Liver (tissue), 3 donors: ENCODE results near the gene GRIA1.

ENCODE experiments used
- ATF3 ChIP-seq: IDR thresholded peaks from 2 replicates; pipeline ENCODE4 v1.6.1; 2016; ENCODE audit warnings: antibody characterized with exemption
- EGR1 ChIP-seq, 2 donors: IDR thresholded peaks; 2 replicates each; pipeline ENCODE4 v1.6.1; 2016 to 2018; ENCODE audit warnings: antibody characterized with exemption in 2 of 2, low read depth in 2 of 2
- FOXA1 ChIP-seq: IDR thresholded peaks from 2 replicates; pipeline ENCODE4 v1.6.1; 2016; ENCODE audit warnings: antibody characterized with exemption
- GABPA ChIP-seq, 2 donors: IDR thresholded peaks in 1 of 2; conservative IDR thresholded peaks in 1 of 2; 2 replicates each; pipeline ENCODE4 v1.6.1; 2016; ENCODE audit warnings: antibody characterized with exemption in 2 of 2, mild to moderate bottlenecking in 1 of 2, moderate library complexity in 1 of 2
- JUND ChIP-seq, 2 donors: IDR thresholded peaks; 2 replicates each; pipeline ENCODE4 v1.6.1; 2016; ENCODE audit warnings: antibody characterized with exemption in 2 of 2
- MAX ChIP-seq: IDR thresholded peaks from 2 replicates; pipeline ENCODE4 v1.6.1; 2016; ENCODE audit warnings: antibody characterized with exemption
- RAD21 ChIP-seq, 2 donors: IDR thresholded peaks; 2 replicates each; pipeline ENCODE4 v1.6.1; 2016; ENCODE audit warnings: antibody characterized with exemption in 2 of 2, mild to moderate bottlenecking in 2 of 2
- RXRA ChIP-seq, 2 donors: IDR thresholded peaks; 2 replicates each; pipeline ENCODE4 v1.6.1; 2017 to 2018; ENCODE audit warnings: antibody characterized with exemption in 2 of 2, mild to moderate bottlenecking in 1 of 2
- SP1 ChIP-seq: IDR thresholded peaks from 2 replicates; pipeline ENCODE4 v1.6.1; 2018; ENCODE audit warnings: antibody characterized with exemption, mild to moderate bottlenecking
- TAF1 ChIP-seq: conservative IDR thresholded peaks from 2 replicates; pipeline ENCODE4 v1.6.1; 2016; ENCODE audit warnings: antibody characterized with exemption, mild to moderate bottlenecking
- YY1 ChIP-seq: IDR thresholded peaks from 2 replicates; pipeline ENCODE4 v1.6.1; 2016; ENCODE audit warnings: antibody characterized with exemption, mild to moderate bottlenecking
- TF ChIP-seq, protein P1 (sequence below): fragments of 150-350 bp; IDR thresholded peaks from 2 replicates; pipeline ENCODE4 v1.5.1; 2017; ENCODE audit warnings: improper control_type of control experiment, low read depth, low read length; ENCODE audit not compliant: missing input control
- donor health status: healthy.
- donor health status: healthy.

DNA sequence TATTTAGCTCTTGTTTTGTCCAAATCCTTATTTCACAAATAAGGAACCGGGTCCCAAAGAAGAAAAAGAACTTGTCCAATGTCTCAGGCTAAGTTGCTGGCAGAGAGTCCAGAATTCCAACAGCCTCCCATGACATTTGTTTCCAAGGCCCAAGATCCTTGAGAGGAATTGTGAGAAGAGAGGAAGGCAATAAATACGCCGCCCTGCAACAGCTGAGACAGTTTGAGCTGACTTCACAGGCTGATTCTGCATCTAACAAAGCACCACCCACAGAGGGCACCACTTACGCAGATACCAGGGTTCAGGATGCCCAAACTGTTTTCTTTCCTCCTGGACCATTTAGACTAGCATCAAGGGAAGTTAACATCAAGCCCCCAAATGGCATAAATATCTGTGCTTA is 336.9 kb downstream of the GRIA1 start:
- TF ChIP-seq MAX (no peak), SP1 (no peak), RAD21 (IDR thresholded peaks at IDR 0.05) (no peak), FOXA1 (no peak), TAF1 (no peak), GABPA (IDR thresholded peaks at IDR 0.05 in 1 of 2, conservative IDR thresholded peaks at IDR 0.05 in 1 of 2) (no peak), RXRA (IDR thresholded peaks at IDR 0.05) (no peak), ATF3 (no peak), JUND (IDR thresholded peaks at IDR 0.05) (no peak), EGR1 (IDR thresholded peaks at IDR 0.05; ENCODE audit: low read depth in 2 of 2) (no peak), YY1 (no peak)
- TF ChIP-seq, protein P1, sequence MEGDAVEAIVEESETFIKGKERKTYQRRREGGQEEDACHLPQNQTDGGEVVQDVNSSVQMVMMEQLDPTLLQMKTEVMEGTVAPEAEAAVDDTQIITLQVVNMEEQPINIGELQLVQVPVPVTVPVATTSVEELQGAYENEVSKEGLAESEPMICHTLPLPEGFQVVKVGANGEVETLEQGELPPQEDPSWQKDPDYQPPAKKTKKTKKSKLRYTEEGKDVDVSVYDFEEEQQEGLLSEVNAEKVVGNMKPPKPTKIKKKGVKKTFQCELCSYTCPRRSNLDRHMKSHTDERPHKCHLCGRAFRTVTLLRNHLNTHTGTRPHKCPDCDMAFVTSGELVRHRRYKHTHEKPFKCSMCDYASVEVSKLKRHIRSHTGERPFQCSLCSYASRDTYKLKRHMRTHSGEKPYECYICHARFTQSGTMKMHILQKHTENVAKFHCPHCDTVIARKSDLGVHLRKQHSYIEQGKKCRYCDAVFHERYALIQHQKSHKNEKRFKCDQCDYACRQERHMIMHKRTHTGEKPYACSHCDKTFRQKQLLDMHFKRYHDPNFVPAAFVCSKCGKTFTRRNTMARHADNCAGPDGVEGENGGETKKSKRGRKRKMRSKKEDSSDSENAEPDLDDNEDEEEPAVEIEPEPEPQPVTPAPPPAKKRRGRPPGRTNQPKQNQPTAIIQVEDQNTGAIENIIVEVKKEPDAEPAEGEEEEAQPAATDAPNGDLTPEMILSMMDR: no peak
